ENCODE data around the gene HOXD8.
A peak's percentile ranks its signal among the peaks of the same experiment; 100 is the strongest.

HOXD8 gene

GRCh38 chr2:176103742-176104315, 25.7 kb upstream of the HOXD8 start:
- no peak for DNase-seq (ENCODE audit: low read depth)

- peak; percentile 32 for DNase-seq (ENCODE audit: low read depth)
Observed at GRCh38 chr2:176104316-176105077, 25.0 kb upstream of the HOXD8 start.

GRCh38 chr2:176105078-176105729, 24.3 kb upstream of the HOXD8 start:
- DNase-seq (ENCODE audit: low read depth) = no peak

GRCh38 chr2:176105730-176106580, 23.6 kb upstream of the HOXD8 start:
- DNase-seq (ENCODE audit: low read depth) = no peak

GRCh38 chr2:176106581-176107539, 22.6 kb upstream of the HOXD8 start, which contains the start of gene HOXD11:
Gene HOXD11 (plus strand): TSS chr2:176107280. CDS start chr2:176107356, 76 bp downstream.
- DNase-seq (ENCODE audit: low read depth) = no peak

- no peak for DNase-seq (ENCODE audit: low read depth)
Observed at GRCh38 chr2:176107731-176108181, 21.7 kb upstream of the HOXD8 start.

- DNase-seq (ENCODE audit: low read depth) = no peak
Observed at GRCh38 chr2:176109192-176109901, 20.2 kb upstream of the HOXD8 start.

GRCh38 chr2:176109946-176110345, 19.6 kb upstream of the HOXD8 start:
- no peak for DNase-seq (ENCODE audit: low read depth)

- DNase-seq (ENCODE audit: low read depth) = no peak
Observed at GRCh38 chr2:176110415-176111308, 18.8 kb upstream of the HOXD8 start.

GRCh38 chr2:176111309-176111663, 18.2 kb upstream of the HOXD8 start:
- DNase-seq (ENCODE audit: low read depth) = no peak

GRCh38 chr2:176111846-176112374, 17.6 kb upstream of the HOXD8 start:
- no peak for DNase-seq (ENCODE audit: low read depth)

GRCh38 chr2:176112375-176113302, 16.9 kb upstream of the HOXD8 start:
- no peak for DNase-seq (ENCODE audit: low read depth)

- DNase-seq (ENCODE audit: low read depth) = no peak
Observed at GRCh38 chr2:176114120-176114929, 15.2 kb upstream of the HOXD8 start.

GRCh38 chr2:176114930-176115625, 14.4 kb upstream of the HOXD8 start:
- no peak for DNase-seq (ENCODE audit: low read depth)

- DNase-seq (ENCODE audit: low read depth) = no peak
Observed at GRCh38 chr2:176115883-176116813, 13.4 kb upstream of the HOXD8 start, which contains the start of gene HOXD10. Gene HOXD10 (plus strand): TSS chr2:176116778. CDS start chr2:176116834, 56 bp downstream.

Data from GM04503 (cell line).